DOHH2 (cell line): Measurements from ENCODE around the gene CPSF4L.

ENCODE experiments used
- H3F3A ChIP-seq: fragments of 200-600 bp; sonication (generic), shearing (Covaris generic); 2 replicates; pipeline ENCODE4 v1.6.0; 2016; ENCODE audit warnings: antibody characterized with exemption, mild to moderate bottlenecking; ENCODE audit not compliant: control insufficient read depth, insufficient read depth
- H3K27ac ChIP-seq: fragments of 200-600 bp; sonication (generic); 2 replicates; pipeline ENCODE4 v1.5.1; 2014; ENCODE audit warnings: low read depth, mild to moderate bottlenecking, low read length, moderate library complexity
- H3K27me3 ChIP-seq: fragments of 200-600 bp; sonication (generic); 2 replicates; pipeline ENCODE4 v1.6.1; 2014; ENCODE audit warnings: mild to moderate bottlenecking, low read length, mixed read lengths; ENCODE audit not compliant: control insufficient read depth
- H3K36me3 ChIP-seq: fragments of 200-600 bp; sonication (generic); 2 replicates; pipeline ENCODE4 v1.6.1; 2014; ENCODE audit warnings: mild to moderate bottlenecking, low read length, moderate library complexity, mixed read lengths; ENCODE audit not compliant: control insufficient read depth
- H3K4me1 ChIP-seq: fragments of 200-600 bp; sonication (generic); 2 replicates; pipeline ENCODE4 v1.6.1; 2014; ENCODE audit warnings: mild to moderate bottlenecking, low read length, mixed read lengths; ENCODE audit not compliant: control insufficient read depth
- H3K4me2 ChIP-seq: fragments of 200-600 bp; sonication (generic); 2 replicates; pipeline ENCODE4 v1.6.0; 2014; ENCODE audit warnings: mild to moderate bottlenecking, low read length, moderate library complexity
- H3K4me3 ChIP-seq: fragments of 200-600 bp; sonication (generic); 2 replicates; pipeline ENCODE4 v1.5.1; 2014; ENCODE audit warnings: mild to moderate bottlenecking, low read length, mixed read lengths
- H3K79me2 ChIP-seq: fragments of 200-600 bp; sonication (generic); 2 replicates; pipeline ENCODE4 v1.6.1; 2014; ENCODE audit warnings: mild to moderate bottlenecking, low read length, mixed read lengths; ENCODE audit not compliant: control insufficient read depth
- H3K9me2 ChIP-seq: fragments of 200-600 bp; sonication (generic); replicated peaks from 2 replicates; pipeline ENCODE4 v1.6.1; 2014; ENCODE audit warnings: mild to moderate bottlenecking, low read length, mixed read lengths; ENCODE audit not compliant: control insufficient read depth
- H3K9me3 ChIP-seq: fragments of 200-600 bp; sonication (generic); 2 replicates; pipeline ENCODE4 v1.6.1; 2014; ENCODE audit warnings: antibody characterized with exemption, low read length, mixed read lengths; ENCODE audit not compliant: control insufficient read depth, insufficient read depth
- H4K20me1 ChIP-seq: fragments of 200-600 bp; sonication (generic); 2 replicates; pipeline ENCODE4 v1.6.0; 2014; ENCODE audit warnings: low read depth, mild to moderate bottlenecking, antibody characterized with exemption, low read length, moderate library complexity; ENCODE audit not compliant: control insufficient read depth, insufficient read depth
- CTCF ChIP-seq: fragments of 200-600 bp; sonication (generic); IDR thresholded peaks from one replicate; pipeline ENCODE4 v1.5.1; 2014; ENCODE audit warnings: antibody characterized with exemption, mild to moderate bottlenecking, low read depth, low read length; ENCODE audit not compliant: poor library complexity, severe bottlenecking
- EZH2phosphoT487 ChIP-seq: fragments of 200-600 bp; sonication (generic); IDR thresholded peaks from 2 replicates; pipeline ENCODE4 v1.6.1; 2017; ENCODE audit warnings: borderline replicate concordance, mild to moderate bottlenecking, antibody characterized with exemption, low read length, moderate library complexity, mixed read lengths

The CPSF4L gene

DNA sequence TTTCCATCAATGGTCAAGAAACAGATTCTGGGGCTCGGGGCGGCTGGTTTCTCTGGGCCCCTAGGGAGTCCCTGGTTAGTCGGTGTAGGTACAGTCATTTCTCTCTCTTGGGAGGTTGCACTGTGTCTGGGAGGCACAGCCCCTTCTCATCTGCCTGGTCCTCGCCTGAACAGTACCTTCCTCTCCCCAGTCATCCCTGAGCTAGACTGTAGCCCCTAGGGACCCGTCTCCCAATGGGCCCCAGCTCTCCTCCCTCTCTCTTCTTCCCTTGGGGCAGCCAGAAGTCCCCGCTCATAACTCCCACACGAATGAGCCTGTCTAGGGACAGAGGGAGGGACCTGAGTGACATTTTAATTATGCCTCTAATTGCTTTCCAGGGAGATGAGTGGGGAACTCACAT, 20.2 kb upstream of the CPSF4L start:
- H3F3A ChIP-seq, result no peaks in the 10 kb centered on the region
- no peak overlapping the region for H3K4me3 ChIP-seq
- H3K27ac ChIP-seq, result no peak overlapping the region
- no peaks in the 10 kb centered on the region for H3K9me3 ChIP-seq
- H3K36me3 ChIP-seq, result no peaks in the 10 kb centered on the region
- H3K4me1 ChIP-seq, result no peaks in the 10 kb centered on the region
- H3K27me3 ChIP-seq, result no peaks in the 10 kb centered on the region
- TF ChIP-seq CTCF, result no peak
- TF ChIP-seq EZH2phosphoT487, result no peak
- no peaks in the 10 kb centered on the region for H3K9me2 ChIP-seq
- no peaks in the 10 kb centered on the region for H3K79me2 ChIP-seq
- no peak overlapping the region for H3K4me2 ChIP-seq
- H4K20me1 ChIP-seq, result peaks cover 3% of the 10 kb centered on the region; the same call in 1 of the 2 replicates

- no peaks in the 10 kb centered on the region for H3F3A ChIP-seq
- TF ChIP-seq EZH2phosphoT487, result no peak
- H3K4me3 ChIP-seq, result no peak overlapping the region
- H3K4me2 ChIP-seq, result no peak overlapping the region
- no peaks in the 10 kb centered on the region for H3K27me3 ChIP-seq
- no peaks in the 10 kb centered on the region for H3K36me3 ChIP-seq
- no peak overlapping the region for H3K27ac ChIP-seq
- no peaks in the 10 kb centered on the region for H3K9me3 ChIP-seq
- H4K20me1 ChIP-seq, result peaks cover 3% of the 10 kb centered on the region; the same call in 1 of the 2 replicates
- H3K9me2 ChIP-seq, result no peaks in the 10 kb centered on the region
- H3K4me1 ChIP-seq, result no peaks in the 10 kb centered on the region
- no peaks in the 10 kb centered on the region for H3K79me2 ChIP-seq
These were observed 18.5 kb upstream of the CPSF4L start for GRCh38 chr17:73280191-73280590.

- Histone ChIP-seq H3K4me2 (no peak overlapping the region), H3K9me3 (no peaks in the 10 kb centered on the region), H4K20me1 (peaks cover 3% of the 10 kb centered on the region; the same call in 1 of the 2 replicates), H3K27me3 (no peaks in the 10 kb centered on the region), H3K36me3 (no peaks in the 10 kb centered on the region), H3K79me2 (no peaks in the 10 kb centered on the region), H3F3A (no peaks in the 10 kb centered on the region), H3K4me3 (no peak overlapping the region), H3K4me1 (no peaks in the 10 kb centered on the region), H3K9me2 (no peaks in the 10 kb centered on the region), H3K27ac (no peak overlapping the region)
- no peak for TF ChIP-seq CTCF
- TF ChIP-seq EZH2phosphoT487, result no peak
These were observed 18.0 kb upstream of the CPSF4L start for GRCh38 chr17:73279704-73280103.

GRCh38 chr17:73278465-73279453, 17.1 kb upstream of the CPSF4L start:
- no peak for TF ChIP-seq CTCF
- no peak for TF ChIP-seq EZH2phosphoT487
- no peaks in the 10 kb centered on the region for H3K36me3 ChIP-seq
- H3K4me2 ChIP-seq, result no peak overlapping the region
- no peaks in the 10 kb centered on the region for H3K27me3 ChIP-seq
- H4K20me1 ChIP-seq, result peaks cover 3% of the 10 kb centered on the region; the same call in 1 of the 2 replicates
- no peak overlapping the region for H3K4me3 ChIP-seq
- no peaks in the 10 kb centered on the region for H3K79me2 ChIP-seq
- H3K9me3 ChIP-seq, result no peaks in the 10 kb centered on the region
- H3F3A ChIP-seq, result no peaks in the 10 kb centered on the region
- no peak overlapping the region for H3K27ac ChIP-seq
- H3K9me2 ChIP-seq, result no peaks in the 10 kb centered on the region
- no peaks in the 10 kb centered on the region for H3K4me1 ChIP-seq
